ENCODE results near the gene TSPAN18.

Gene TSPAN18

DNA sequence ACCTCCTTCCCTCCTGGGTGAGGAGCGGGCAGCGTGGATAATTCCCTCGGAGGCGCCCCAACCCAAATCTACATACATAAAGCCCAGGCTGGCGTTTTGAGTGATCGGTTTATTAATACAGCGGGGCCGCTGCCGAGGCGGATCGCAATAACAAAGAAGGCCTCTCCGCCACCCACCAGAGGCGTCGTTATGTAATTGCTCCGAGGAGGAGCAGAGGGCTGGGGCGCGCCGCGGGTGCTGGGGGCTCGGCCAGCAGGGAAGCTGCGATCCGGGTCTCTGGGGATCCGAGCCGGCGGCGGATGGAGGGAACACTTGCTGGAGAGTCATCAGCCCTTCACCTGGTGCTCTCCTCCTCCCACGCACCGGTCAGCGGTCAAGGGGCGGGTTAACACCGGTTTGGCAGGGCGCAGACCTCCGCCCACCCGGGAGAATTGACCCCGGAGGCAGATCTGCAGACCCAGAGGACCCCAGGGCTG is 230.3 kb downstream of the TSPAN18 start:
- no peak for DNase-seq (ENCODE audit: low read depth, low spot score)

DNA sequence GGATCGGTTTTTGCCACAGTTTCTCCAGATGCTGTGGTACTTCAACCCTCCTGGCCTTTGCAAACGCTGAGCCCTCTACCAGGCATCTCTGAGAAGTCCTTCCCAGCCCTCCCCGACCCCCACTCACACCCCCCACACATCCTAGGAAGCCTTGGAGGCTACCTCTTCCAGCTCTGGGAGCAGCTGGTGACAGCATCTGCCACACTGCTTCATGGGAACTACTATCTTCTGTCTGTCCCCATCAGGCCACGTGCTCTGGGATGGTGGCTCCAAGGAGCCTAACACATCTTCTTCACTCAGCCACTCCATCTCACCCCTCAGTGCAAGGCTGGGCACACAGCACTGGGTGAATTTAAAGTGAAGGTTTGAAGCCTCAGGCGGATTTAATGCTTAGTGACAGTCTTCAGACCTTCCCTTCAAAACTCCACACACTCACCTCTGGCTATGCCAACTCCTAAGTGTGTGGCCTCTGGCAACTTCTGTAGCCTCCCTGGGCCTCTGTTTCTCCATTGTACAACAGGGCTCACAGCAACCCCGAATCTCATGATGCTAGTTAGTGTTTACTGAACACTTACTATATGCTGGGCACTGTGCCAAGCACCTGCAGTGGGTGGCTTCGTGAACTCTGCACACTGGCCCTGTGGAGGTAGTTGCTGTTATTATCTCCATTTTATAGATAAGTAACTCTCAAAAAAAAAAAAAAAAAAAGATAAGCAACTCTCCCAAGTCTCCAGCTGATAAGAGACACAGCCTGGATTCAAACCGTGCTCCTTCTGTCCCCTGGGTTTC is 231.2 kb downstream of the TSPAN18 start:
- no peak for DNase-seq (ENCODE audit: low read depth, low spot score)

DNA sequence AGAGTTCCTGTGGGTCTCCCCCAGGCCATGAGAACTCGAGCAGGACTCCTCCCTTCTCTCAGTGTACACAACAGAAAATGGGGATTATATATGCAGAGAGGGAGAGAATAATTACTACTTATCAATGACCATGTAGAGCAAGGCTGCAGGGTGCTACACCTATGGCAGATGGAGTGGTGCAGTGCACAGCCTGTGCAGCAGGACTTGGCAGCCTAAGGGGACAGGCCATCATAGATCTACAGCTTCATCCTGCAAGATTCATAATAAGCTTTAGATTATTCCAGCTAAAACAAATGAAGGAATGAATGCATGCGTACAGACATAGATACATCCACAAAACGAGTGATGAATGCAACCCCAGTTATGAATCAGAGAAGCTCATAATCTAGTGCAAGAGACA is 232.3 kb downstream of the TSPAN18 start:
- DNase-seq (ENCODE audit: low read depth, low spot score) = no peak

DNA sequence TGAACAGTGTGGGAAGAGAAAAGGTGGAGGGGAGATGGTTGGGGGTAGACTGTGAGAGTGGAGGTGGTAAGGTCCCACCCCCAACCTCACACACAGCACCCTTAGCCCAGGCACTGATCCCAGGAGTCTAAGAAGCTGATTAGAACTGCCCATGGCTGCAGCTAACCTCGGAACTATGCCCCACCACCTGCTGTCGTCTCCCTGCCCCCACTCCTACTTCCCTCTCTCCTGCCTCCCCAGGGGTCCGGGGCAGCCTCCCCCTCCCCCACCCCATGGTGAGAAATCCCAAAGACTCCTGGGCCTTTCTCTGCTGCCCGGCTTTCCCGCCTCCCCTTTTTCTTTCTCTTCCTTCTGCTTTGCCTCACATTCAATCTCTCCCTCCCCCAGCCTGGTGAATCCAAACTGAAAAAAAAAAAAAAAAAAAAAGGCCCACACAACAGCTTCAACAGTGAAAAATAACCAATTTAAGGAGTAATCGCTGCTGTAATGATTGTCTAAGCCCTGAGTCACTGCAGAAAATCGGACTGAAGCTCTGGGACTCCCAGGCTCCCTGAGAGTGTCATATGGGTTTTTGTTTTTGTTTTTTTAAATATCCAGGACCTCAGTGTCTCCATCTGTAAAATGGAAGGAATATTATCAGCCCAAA is 233.6 kb downstream of the TSPAN18 start:
- no peak for DNase-seq (ENCODE audit: low read depth, low spot score)

DNA sequence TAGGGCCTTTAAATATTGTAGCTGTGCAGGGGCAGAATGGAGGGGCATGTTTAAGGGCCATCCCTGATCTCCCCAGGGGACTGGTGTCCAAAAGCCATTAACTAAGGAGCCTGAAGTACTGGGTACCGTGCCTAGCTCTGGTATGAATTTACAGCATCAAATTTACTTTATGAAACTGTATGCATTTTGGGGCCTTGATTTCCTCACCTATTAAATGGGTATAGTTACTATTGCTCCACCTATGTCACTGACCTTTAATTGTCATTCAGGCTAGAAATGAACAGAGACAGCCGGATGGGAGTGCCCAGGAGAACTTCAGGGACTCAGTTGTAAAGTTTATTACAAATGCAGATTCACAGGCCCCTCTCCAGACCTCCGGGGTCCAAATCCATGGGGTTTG is 235.7 kb downstream of the TSPAN18 start:
- DNase-seq (ENCODE audit: low read depth, low spot score) = no peak

DNA sequence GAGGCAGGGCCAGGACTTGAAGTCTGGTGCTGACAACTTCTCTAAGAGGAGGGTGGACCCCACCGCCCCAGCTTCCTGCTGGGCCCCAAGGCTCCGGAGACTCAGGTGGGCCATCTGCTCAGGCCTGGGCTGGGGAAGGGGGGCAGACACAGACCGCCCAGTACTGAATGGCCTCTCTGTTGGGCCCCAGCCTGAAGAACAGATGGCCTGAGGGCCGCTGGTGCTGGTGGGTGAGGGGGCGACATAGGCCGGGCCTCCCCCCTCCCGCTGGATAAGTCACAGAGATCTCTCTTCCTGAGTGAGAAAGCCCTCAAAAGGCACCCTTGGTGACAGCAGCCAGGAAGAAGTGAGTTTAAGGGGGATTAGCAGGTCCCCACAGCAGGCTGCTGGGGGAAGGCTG is 236.4 kb downstream of the TSPAN18 start:
- no peak for DNase-seq (ENCODE audit: low read depth, low spot score)

DNA sequence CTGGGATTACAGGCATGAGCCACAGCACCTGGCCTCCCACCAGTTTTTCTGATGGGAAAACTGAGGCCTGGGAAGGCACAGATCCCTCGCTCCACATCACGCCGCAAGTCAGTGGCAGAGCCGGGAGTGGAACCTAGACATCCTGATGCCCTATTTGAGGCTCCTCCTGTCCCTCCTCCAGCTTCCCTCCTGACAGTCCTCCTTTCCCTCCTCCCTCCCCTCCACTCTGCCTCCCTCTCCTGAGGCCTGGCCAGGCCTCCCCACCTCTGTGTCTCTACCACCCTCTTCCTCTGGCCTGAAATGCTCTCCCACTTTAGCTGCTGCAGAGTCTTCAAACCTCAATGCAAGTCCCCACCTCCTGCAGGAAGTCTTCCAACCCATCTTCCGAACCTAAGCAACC is 237.2 kb downstream of the TSPAN18 start:
- no peak for DNase-seq (ENCODE audit: low read depth, low spot score)

DNA sequence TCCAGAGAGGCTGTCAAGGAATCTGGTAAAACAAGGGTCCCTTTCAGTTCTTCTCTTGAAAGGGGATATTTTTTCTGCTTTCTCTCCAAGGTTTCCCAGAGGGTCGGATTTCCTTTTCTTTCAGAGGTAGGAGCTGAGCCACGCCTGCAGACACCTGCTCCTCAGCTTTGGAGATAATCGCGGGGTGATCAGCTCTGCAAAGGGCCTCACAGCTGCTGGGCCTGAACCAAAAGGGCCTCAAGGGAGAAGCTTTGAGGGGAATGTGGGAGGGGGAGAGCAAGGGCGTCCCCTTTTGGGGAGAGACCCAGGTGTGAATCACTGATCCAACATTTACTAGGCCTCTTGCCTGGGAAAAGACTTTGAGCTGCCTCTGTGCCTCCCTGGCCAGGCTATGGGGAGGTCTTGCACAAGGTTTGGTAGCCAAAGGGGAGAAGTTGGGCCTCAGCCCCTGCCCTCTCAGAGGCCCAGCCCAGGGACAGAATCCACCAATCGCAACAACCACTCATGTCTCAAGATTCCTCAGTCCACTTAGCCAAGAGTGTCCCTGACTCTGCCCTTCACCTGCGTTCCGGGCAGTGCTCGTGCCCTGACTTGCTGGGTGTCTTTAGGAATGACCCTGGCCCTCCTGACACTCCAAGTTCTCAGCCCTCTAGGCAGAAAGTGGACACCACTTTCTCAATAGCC is 237.9 kb downstream of the TSPAN18 start:
- DNase-seq (ENCODE audit: low read depth, low spot score) = no peak

DNA sequence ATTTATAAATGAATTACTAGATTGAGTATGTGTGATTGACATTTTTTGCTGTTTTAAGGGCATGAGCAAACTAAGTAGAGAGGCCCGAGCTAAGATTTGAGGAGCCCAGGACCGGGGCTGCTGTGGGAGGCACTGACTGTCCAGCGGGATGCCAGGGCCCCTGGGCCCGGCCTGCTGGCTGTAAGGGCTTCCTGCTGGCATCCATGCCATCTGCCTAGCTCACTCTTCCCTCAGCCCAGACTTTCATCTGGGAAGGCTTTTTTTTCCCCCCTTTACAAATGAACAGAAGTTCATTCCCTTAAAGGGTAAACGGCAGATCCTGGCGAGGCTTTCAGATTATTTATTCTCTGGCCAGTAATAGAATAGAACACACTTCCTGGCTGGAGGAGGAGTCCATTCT is 239.9 kb downstream of the TSPAN18 start:
- DNase-seq (ENCODE audit: low read depth, low spot score) = no peak

DNA sequence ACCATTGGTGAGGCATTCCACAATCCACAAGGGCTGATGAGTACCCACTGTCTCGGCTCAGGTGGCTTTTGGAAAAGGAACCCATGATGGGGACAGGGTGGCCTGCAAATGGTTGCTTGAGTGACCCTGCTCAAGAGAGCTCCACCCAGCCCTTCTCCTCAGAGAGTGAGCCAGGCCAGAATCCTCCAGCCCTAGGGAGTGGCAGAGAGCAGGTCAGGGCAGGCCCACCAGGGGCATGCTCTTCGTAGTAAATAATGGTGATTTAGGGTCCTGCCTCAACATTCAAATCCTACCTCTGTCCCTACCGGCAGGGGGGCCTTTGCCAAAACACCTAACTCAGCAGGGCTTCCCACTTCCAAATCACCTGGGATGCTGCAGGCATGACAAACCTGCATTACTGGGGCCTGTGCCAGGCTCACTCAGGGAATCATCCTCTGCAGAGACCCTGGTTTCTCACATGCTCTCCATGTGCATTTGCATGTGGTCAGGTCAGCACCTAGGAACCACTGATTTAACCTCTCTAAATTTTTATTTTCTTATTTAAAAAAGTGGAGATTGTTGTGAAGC is 241.3 kb downstream of the TSPAN18 start:
- no peak for DNase-seq (ENCODE audit: low read depth, low spot score)

DNA sequence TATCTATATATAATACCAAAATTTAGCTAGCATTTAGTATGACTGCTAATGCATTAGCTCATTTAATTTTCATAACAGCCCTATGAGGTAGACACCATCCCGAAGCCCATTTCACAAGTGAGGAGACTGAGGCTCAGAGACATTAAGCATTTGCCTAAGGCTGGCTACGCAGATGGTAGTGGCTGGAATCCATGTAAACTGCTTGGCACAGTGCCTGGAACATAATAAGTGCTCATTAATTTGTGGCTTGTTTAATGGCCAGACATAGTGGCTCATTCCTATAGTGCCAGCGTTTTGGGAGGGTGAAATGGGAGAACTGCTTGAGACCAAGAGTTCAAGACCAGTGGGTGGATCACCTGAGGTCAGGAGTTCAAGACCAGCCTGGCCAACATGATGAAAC is 241.7 kb downstream of the TSPAN18 start:
- no peak for DNase-seq (ENCODE audit: low read depth, low spot score)

DNA sequence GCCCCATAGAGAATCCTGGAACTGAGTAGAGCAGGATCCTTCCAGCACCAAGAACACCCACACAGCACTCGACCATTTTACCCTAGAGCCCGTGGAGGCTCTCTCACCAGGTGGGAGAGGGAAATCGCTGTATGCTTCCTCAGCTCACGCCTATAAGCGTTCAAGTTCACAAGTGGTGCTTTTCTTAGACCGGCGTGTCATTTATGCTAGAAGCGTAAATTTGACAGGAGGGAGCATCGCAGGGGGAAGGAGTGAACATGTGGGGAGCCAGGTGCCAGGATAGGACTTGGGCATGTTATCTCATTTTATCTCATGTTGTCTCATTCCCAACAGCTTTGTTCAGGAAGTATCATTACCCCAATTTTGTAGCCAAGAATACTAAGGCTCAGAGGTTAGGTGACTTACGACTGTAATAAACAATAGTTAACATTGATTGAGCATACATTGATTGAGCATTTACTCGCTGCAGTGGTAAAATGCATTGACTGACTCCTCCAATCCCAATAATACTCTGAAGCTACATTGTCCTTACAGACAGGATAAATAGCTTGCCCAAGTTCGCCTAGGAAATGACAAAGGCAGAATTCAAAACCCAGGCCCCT is 243.0 kb downstream of the TSPAN18 start:
- DNase-seq (ENCODE audit: low read depth, low spot score) = no peak

DNA sequence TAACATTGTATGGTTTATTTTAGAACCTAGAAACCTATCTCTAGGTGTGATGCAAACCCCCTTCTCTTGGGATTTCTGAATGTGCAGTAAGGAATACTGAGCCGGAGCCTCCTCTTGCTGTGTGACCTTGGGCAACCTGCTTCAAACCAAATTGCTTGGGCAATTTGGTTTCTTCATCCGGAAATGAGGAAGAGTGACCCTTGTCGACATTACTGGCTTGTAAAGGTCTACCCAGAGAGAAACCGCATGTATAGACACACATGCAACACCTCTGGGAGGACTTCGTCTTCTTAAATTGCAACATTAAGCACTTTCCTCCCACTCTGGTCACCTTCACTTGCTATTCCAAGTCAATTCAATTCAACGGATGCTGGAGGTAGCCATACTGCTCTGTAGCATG is 243.5 kb downstream of the TSPAN18 start:
- no peak for DNase-seq (ENCODE audit: low read depth, low spot score)

DNA sequence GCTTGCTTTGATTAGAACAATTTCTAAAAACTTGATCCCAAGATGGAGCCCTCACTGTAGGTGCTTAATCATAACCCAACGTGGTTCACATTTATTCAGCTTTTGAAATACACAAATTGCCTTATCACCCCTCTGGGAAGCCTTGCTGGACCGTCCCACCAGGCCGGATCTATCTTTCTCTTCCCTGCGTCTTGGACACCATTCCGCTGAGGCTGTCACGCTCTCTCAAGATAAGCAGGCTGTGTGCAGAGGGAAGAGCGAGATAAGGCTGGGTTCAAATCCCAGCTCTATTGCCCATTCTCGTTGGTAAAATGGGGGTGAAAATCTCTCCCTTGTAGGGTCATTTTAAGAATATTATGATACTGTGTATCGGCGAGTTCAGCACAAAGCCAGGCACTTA is 244.4 kb downstream of the TSPAN18 start:
- DNase-seq (ENCODE audit: low read depth, low spot score) = no peak

DNA sequence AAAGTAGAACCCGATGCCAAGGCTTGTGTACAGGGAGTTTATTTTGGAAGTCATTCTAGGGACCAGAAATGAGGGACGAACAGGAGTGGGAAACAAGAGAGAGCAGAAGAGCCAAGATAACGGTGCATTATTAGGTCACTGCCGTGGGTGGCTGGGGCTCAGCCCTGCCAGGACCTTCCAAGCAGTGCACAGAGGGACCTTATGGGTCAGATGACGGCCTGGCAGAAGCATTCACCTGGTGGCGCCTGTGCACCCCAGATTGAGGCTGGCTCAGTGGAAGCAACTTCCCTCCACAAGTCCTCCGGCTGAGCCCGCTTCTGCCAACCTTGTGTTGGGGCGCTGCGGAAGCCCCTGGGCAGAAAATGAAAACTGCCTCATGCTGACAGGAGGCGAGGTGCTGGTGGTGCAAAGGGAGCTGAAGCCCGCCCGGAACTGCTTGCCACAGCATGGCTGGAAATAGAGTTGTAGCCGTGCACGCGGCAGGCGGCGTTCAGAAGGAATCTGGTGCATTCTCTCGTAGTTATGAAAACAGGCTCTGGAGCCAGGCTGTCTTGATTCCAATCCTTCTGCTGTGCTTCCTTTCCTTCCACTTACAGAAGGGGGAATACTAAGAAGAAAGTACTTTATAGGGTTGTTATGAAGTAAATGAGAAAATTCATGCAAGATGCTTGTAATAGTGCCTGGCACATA is 246.1 kb downstream of the TSPAN18 start:
- DNase-seq (ENCODE audit: low read depth, low spot score) = no peak

DNA sequence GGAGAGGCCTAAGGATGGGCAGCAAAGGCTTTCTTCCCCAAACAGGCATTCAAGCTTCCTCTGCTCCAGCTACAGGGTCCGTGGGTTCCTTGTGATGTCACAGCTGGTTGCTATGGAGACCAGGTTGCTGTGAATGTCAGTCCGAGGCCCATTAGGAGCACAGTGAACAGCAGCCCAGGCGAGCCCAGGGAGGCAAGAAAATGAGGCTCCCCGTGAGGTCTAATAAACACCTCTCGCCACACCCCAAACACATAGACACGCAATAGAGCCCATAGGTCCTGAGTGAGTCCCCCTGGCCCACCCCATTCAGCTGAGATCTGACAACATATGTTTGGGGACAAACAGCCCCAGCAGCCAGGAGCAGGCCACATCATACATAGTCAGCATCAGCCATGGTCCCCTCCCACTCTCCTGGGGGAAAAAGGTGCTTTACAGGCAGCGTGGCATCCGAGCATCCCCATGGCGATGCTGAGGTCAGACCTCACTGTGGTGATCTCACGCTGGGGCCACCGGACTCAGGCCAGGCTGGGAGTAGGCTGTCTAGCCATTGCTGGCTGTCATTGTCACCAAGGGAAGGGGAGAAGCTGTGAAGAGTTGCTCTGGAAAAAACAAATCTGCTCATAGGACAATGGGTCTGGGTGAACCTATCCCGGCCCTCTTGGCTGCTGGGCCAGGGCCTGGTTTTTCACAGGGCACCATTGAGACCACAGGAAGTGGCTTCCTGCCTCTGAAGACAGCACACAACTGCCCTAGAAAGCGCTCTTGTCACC is 247.1 kb downstream of the TSPAN18 start:
- no peak for DNase-seq (ENCODE audit: low read depth, low spot score)

DNA sequence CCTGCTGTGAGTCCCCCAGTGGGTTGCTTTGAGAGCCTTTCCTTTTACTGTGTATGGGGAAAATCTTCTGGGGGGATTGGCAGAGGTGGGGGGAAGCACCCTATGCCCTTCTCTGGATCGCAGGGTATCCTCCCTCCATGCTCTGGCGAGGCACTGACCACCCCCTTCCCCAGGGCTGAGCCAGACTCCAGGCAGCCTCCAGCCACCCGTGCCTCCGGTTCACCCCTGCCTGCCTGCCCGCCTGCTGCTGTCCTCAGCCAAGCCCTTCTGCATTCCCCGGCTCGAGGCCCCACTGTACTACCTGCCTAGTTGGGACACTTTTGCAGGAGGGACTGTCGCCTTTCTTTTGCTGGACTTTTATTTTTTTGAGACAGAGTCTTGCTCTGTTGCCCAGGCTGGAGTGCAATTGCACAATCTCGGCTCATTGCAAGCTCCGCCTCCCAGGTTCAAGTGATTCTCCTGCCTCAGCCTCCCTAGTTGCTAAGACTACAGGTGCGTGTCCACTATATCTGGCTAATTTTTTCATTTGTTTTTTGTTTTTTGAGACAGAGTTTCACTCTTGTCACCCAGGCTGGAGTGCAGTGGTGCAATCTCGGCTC is 247.7 kb downstream of the TSPAN18 start:
- no peak for DNase-seq (ENCODE audit: low read depth, low spot score)

DNA sequence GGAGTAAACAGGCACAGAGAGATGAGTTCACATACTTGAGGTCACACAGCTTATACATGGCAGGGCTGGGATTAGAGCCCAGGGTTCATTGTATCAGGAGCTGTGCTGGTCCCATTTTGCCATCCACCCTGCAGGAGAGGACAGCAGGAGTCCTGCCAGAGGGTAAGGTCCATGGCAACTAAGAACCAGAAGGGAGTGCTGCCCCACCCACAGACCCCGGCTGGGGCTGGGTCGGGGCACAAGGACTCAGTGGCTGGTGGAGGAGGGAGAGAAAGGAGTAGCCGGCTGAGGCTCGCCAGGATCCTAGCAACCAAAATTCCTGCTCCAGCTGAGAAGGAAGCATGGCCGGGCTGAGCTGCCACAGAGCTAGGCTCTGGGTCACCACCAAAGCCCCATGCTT is 249.8 kb downstream of the TSPAN18 start:
- no peak for DNase-seq (ENCODE audit: low read depth, low spot score)

DNA sequence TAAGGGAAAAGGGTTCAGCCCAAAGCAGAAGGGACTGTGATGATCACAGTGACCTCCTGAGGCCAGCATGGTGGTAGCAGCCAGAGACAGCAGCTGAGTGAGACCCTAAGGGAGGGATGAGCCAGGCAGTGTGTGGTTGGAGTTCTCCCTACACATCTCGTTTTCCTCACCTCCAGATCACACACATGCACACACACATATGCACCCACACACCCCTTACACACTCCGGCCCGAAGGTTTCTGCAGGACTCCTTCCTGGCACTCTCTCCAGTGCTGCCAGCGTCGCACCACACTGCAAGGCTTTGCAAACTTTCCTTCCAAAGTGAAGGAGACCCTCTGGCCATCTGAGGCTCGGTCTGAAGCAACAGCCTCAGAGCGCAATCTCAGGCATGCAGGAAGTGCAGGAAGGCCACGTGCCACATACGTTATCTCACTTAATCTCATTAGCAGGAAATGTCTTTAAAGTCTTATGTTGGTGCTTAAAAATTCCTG is 250.8 kb downstream of the TSPAN18 start:
- no peak for DNase-seq (ENCODE audit: low read depth, low spot score)

Data from brain pericyte (primary cell).